SK-N-MC (cell line): ENCODE measurements around the gene IFT57.

Experiments used
- DNase-seq: peaks from one replicate; pipeline ENCODE4 v3.0.0-alpha.2; 2011; ENCODE audit warnings: low read depth, low spot score
- H3K27ac ChIP-seq: fragments of 200-600 bp; sonication (generic); 2 replicates; pipeline ENCODE4 v1.5.1; 2016; ENCODE audit warnings: mixed run types
- H3K36me3 ChIP-seq: fragments of 200-600 bp; sonication (generic); 2 replicates; pipeline ENCODE4 v1.6.1; 2017; ENCODE audit warnings: antibody characterized with exemption, low read length, mixed read lengths; ENCODE audit not compliant: insufficient read depth
- H3K4me3 ChIP-seq: fragments of 200-600 bp; sonication (generic); 2 replicates; pipeline ENCODE4 v1.5.1; 2016
- H3K9ac ChIP-seq: fragments of 200-600 bp; sonication (generic); 2 replicates; pipeline ENCODE4 v1.8.0; 2017; ENCODE audit warnings: mixed run types, mixed read lengths; ENCODE audit not compliant: insufficient read length
- H3K9me3 ChIP-seq: fragments of 200-600 bp; sonication (generic); 2 replicates; pipeline ENCODE4 v1.6.1; 2017; ENCODE audit warnings: low read depth, mild to moderate bottlenecking, antibody characterized with exemption, low read length, moderate library complexity, mixed read lengths
- EZH2 ChIP-seq: fragments of 200-600 bp; sonication (generic); IDR thresholded peaks from one replicate; pipeline ENCODE4 v1.6.1; 2017; ENCODE audit warnings: antibody characterized with exemption
- FOXP2 ChIP-seq: optimal IDR thresholded peaks from 2 replicates; pipeline ENCODE3; 2011; ENCODE audit warnings: mild to moderate bottlenecking, moderate library complexity; ENCODE audit not compliant: insufficient read depth; ENCODE audit errors: extremely low read length, control extremely low read depth
- POLR2AphosphoS5 ChIP-seq: IDR thresholded peaks from 2 replicates; pipeline ENCODE4 v1.6.1; 2012; ENCODE audit warnings: mild to moderate bottlenecking, low read depth, low read length, borderline replicate concordance

Gene IFT57

DNA sequence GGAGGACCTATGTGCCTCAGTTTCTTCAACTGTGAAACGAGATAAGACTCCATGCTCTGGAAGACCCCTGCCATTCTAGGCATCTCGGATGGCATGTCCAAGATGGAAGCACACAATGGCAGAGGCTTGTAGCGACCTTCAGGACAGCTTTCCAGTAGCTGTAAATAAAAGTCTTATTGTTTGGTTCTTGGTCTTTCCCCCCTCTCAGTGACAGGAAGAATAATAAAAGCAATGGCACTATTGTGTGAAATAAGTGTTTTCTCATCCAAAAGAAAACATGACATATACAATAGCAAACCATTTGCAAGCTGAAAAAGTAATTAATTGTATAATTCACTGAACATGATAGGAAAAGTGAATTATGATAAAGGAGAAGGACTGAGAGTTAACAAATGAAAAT is 98.9 kb downstream of the IFT57 start:
- Histone ChIP-seq H3K27ac (no peak overlapping the region), H3K9me3 (no peaks in the 10 kb centered on the region)

DNA sequence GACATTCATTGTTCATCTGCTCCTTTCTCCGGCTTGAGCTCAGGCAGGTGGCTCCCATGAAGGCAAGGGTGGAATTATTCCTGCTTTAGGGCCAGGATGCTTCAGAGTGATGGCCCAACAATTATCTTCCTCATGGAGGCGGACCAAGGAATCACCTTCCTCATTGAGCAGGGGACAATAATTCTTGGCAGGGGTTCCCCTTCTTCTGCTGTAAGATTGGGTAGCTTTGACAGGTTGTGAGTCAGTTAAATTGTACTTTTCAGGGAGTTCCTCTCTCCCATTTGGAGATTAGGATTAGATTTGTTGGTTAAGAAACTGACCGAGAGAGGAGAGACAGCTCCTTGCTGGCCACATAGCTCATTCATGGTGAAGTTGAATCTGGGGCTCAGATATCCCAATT is 99.9 kb downstream of the IFT57 start:
- Histone ChIP-seq H3K9me3 (no peaks in the 10 kb centered on the region), H3K36me3 (no peaks in the 10 kb centered on the region), H3K4me3 (no peak overlapping the region), H3K27ac (no peak overlapping the region), H3K9ac (no peak overlapping the region)
- TF ChIP-seq EZH2: no peak
- no peak for TF ChIP-seq FOXP2
- no peak for TF ChIP-seq POLR2AphosphoS5
- DNase-seq: no peak

More for the DNA sequence above, 98.9 kb downstream of the IFT57 start:
- Histone ChIP-seq H3K4me3 (no peak overlapping the region), H3K9ac (no peak overlapping the region), H3K36me3 (no peaks in the 10 kb centered on the region)
- DNase-seq: no peak
- no peak for TF ChIP-seq EZH2
- TF ChIP-seq POLR2AphosphoS5: no peak
- no peak for TF ChIP-seq FOXP2

DNA sequence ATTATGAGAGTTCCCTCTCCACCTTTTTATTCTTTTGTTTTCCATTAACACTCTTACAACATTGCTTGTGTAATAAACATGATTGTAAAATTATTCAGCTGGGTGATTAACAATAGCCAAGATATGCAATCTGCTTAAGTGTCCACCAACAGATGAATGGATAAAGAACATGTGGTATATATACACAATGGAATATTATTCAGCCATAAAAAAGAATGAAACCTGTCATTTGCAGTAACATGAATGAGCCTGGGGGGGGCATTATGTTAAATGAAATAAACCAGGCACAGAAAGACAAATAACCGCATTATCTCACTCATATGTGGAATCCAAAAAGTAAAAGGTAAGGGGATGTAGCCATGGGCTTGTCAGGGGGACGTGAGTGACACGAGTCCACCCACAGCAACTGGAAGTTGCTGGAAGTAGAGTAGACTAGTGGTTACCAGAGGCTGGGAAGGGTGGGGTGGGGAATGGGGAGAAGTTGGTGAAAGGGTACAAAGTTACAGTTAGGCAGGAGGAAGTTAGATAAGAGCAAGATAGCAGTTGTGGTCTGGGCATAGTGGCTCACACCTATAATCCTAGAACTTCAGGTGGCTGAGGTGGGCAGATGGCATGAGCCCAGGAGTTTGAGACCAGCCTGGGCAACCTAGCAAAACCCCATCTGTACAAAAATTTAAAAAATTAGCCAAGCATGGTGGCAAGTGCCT is 102.7 kb downstream of the IFT57 start:
- Histone ChIP-seq H3K27ac (no peak overlapping the region), H3K36me3 (no peaks in the 10 kb centered on the region), H3K4me3 (no peak overlapping the region), H3K9ac (no peak overlapping the region), H3K9me3 (no peaks in the 10 kb centered on the region)
- DNase-seq: no peak
- no peak for TF ChIP-seq FOXP2
- TF ChIP-seq EZH2: no peak
- no peak for TF ChIP-seq POLR2AphosphoS5

DNA sequence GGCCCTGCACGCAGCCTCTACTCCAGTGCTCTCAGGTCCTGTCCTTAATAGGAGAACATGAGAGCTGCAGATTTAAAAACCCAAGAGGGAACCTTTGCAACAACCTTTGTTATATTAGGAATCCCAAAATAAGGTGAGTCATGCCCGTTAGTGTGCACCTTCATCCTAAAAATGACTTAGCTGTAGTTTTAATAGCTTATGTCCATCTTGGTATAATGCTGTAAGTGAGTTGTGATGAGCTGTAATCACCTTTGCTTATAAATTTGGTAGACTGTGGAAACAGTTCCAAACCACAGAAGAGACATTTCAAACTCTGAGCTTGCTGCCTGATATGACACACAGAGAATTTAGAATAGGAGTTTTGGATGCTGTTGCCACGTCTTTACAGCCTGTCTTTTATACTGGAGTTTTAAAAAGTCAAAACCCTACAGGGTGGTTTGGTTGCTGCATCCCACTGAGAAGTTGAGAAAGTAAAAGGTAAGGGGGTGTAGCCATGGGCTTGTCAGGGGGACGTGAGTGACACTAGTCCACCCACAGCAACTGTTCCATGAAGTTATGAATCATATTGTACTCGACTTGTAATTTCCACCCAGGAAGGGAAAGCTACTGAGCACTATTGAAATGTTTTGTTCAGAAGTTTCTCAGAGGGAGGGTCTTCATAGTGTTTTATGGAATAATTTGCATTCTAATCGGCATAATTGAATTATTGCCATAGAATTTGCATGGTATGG is 104.0 kb downstream of the IFT57 start:
- TF ChIP-seq FOXP2: no peak
- no peak for TF ChIP-seq EZH2
- TF ChIP-seq POLR2AphosphoS5: no peak
- Histone ChIP-seq H3K9me3 (no peaks in the 10 kb centered on the region), H3K4me3 (no peak overlapping the region), H3K27ac (no peak overlapping the region), H3K9ac (no peak overlapping the region), H3K36me3 (no peaks in the 10 kb centered on the region)
- no peak for DNase-seq

DNA sequence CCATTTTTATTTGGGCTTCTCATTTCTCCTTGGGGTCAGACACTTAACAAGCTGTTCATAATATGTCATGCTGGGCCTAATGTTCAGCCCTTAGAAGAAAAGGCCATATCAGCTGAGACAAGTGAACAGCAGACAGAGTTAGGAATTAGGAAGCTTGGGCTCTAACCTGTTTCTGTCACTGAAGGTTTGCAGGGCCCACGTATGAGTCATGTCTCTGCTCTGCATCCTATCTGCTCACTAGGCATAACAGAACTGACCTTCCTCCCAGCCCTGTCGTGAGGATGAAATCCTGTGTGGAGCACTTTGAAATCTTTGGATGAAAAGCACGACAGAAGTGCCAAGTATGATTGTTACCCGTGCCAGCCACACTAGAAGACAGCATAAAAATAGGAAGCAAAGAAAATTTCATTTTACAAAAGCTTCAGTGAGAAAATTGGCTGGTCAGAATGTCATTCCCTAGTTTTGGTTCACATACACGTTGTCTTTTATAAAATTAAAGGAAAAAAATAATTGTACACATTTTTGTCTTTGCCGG is 104.9 kb downstream of the IFT57 start:
- Histone ChIP-seq H3K9ac (no peak overlapping the region), H3K4me3 (no peak overlapping the region), H3K27ac (no peak overlapping the region), H3K36me3 (no peaks in the 10 kb centered on the region), H3K9me3 (no peaks in the 10 kb centered on the region)
- DNase-seq: no peak
- TF ChIP-seq EZH2 (no peak), POLR2AphosphoS5 (no peak), FOXP2 (no peak)

DNA sequence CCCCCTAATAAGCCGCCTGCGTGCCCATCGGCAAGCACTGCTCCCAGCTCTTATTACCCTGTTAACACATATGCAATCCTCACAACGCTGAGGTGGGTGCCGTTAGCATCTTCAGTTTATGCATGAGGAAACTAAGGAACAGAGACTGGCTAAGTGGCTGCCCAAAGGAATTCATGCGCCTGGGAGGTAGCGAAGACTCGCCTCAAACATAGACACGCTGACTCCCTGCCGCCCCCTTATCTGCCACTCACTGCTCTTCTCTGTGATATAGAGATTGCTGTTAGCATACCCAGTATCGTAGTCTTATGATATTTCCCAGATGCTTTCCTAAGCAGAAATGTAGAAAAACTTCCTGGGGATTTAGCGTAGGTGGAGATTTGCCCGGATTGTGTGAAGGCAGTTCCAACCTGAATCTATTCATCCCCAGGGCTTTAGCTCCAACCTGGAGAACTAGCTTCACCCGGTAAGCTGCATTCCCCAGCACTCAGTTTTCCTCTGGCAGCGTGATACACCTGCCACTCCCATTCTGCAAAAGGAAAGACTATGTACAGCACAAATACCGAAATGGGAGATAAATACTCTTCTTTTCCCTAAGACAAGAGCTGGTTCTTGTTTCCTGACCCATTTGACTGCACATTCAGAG is 107.7 kb downstream of the IFT57 start:
- DNase-seq: no peak
- Histone ChIP-seq H3K27ac (no peak overlapping the region), H3K36me3 (no peaks in the 10 kb centered on the region), H3K9me3 (no peaks in the 10 kb centered on the region), H3K4me3 (no peak overlapping the region), H3K9ac (no peak overlapping the region)
- TF ChIP-seq FOXP2 (no peak), EZH2 (no peak), POLR2AphosphoS5 (no peak)

DNA sequence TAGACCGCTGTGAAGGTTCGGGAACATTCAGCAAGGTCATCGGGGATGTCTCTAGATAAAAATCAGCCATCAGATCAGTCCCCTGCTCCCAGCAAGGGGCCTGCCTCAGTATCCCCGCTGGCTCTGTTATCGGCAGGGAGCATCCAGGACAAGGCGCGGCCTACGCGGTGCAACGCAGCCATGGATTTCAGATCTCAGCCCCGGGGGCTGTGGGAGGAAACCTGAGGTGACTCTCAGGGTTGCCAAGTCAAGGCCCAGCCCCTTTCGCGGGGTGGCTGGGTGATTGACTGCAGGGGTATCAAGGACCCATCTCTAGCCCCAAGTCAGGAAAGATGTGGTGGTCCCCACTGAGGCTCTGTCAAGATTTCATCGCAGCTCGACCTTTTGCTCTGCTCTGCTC is 108.2 kb downstream of the IFT57 start:
- Histone ChIP-seq H3K27ac (no peak overlapping the region), H3K9ac (no peak overlapping the region), H3K36me3 (no peaks in the 10 kb centered on the region), H3K4me3 (no peak overlapping the region), H3K9me3 (no peaks in the 10 kb centered on the region)
- no peak for TF ChIP-seq FOXP2
- TF ChIP-seq EZH2: no peak
- no peak for TF ChIP-seq POLR2AphosphoS5
- DNase-seq: no peak

DNA sequence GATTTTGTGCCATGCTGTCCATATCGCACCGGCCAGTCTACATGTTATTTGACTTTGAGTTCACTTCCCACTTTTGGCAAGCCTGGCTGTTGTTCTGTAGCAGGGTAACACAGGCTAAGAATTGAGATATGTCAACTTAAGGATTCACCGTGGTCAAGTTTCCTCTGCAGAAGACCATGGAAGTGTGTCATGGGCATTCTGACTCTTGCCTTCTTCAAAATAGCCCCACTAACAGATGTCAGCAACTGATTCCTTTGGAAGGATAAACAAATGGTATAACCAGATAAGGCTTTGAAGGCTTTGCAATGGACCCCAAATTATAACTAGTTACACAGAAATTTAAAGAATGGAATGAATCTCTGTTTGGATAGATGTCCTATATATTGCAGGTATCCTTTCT is 111.3 kb downstream of the IFT57 start:
- Histone ChIP-seq H3K9me3 (no peaks in the 10 kb centered on the region), H3K36me3 (no peaks in the 10 kb centered on the region), H3K27ac (no peak overlapping the region), H3K4me3 (no peak overlapping the region), H3K9ac (no peak overlapping the region)
- no peak for TF ChIP-seq EZH2
- TF ChIP-seq FOXP2: no peak
- no peak for TF ChIP-seq POLR2AphosphoS5
- DNase-seq: no peak
